HG03108 (cell line): ENCODE data around the gene NCBP2.

Experiments
- ATAC-seq: cut with Tn5 transposase; IDR thresholded peaks from one replicate; pipeline ENCODE4 v1.9.1; 2021; ENCODE audit warnings: moderate library complexity; ENCODE audit not compliant: unreplicated experiment

The NCBP2 gene

GRCh38 chr3:196941729-196942225 lies 551 bp downstream of the NCBP2 start:
- peak; percentile 10 for ATAC-seq

- ATAC-seq: no peak
Measured at GRCh38 chr3:196938576-196938975, 3.8 kb downstream of the NCBP2 start.

- no peak for ATAC-seq
Measured at GRCh38 chr3:196938124-196938523, 4.2 kb downstream of the NCBP2 start.

GRCh38 chr3:196936288-196936687 lies 6.0 kb downstream of the NCBP2 start:
- ATAC-seq: no peak

GRCh38 chr3:196932600-196932999 lies 9.7 kb downstream of the NCBP2 start:
- ATAC-seq: no peak

GRCh38 chr3:196931828-196932587 lies 10.3 kb downstream of the NCBP2 start:
- ATAC-seq: peak; percentile 52

- ATAC-seq: no peak
Measured at GRCh38 chr3:196931157-196931556, 11.2 kb downstream of the NCBP2 start.

GRCh38 chr3:196927571-196928453 lies 14.5 kb downstream of the NCBP2 start:
- no peak for ATAC-seq

- ATAC-seq: no peak
Measured at GRCh38 chr3:196920733-196921132, 21.6 kb downstream of the NCBP2 start.

- no peak for ATAC-seq
Measured at GRCh38 chr3:196918968-196919367, 23.4 kb downstream of the NCBP2 start.

- no peak for ATAC-seq
Measured at GRCh38 chr3:196916995-196917394, 25.3 kb downstream of the NCBP2 start.

GRCh38 chr3:196916221-196916620 lies 26.1 kb downstream of the NCBP2 start:
- ATAC-seq: no peak

- no peak for ATAC-seq
Measured at GRCh38 chr3:196915375-196915774, 27.0 kb downstream of the NCBP2 start.

- no peak for ATAC-seq
Measured at GRCh38 chr3:196914866-196915265, 27.5 kb downstream of the NCBP2 start.

GRCh38 chr3:196903740-196904139 lies 38.6 kb downstream of the NCBP2 start:
- no peak for ATAC-seq

GRCh38 chr3:196902296-196902695 lies 40.0 kb downstream of the NCBP2 start:
- no peak for ATAC-seq

GRCh38 chr3:196901768-196902167 lies 40.6 kb downstream of the NCBP2 start:
- ATAC-seq: no peak

GRCh38 chr3:196896229-196896628 lies 46.1 kb downstream of the NCBP2 start:
- ATAC-seq: no peak

- ATAC-seq: no peak
Measured at GRCh38 chr3:196894557-196895295, 47.6 kb downstream of the NCBP2 start.

GRCh38 chr3:196889844-196890708 lies 52.3 kb downstream of the NCBP2 start:
- no peak for ATAC-seq
